GM21825 (cell line): Measurements from ENCODE around the gene CCDC78.

ENCODE experiments used
- ATAC-seq: cut with Tn5 transposase; IDR thresholded peaks from one replicate; pipeline ENCODE4 v1.9.1; 2021; ENCODE audit warnings: mild to moderate bottlenecking, moderate library complexity; ENCODE audit not compliant: unreplicated experiment

The CCDC78 gene

GRCh38 chr16:680967-681745 is 45.1 kb downstream of the CCDC78 start:
- ATAC-seq, result no peak

GRCh38 chr16:680625-680945 is 45.7 kb downstream of the CCDC78 start:
- peak; percentile 0 for ATAC-seq

- ATAC-seq, result peak; percentile 30
Observed at GRCh38 chr16:679814-680624, 46.2 kb downstream of the CCDC78 start, which contains the start of gene STUB1. Gene STUB1 (plus strand): TSS chr16:680410. CDS start chr16:680526, 116 bp downstream.

GRCh38 chr16:678858-679813 is 47.1 kb downstream of the CCDC78 start:
- peak; percentile 9 for ATAC-seq

- ATAC-seq, result no peak
Observed at GRCh38 chr16:678209-678857, 47.9 kb downstream of the CCDC78 start.

GRCh38 chr16:677316-678190 is 48.7 kb downstream of the CCDC78 start:
- ATAC-seq, result no peak

- ATAC-seq, result no peak
Observed at GRCh38 chr16:676913-677312, 49.3 kb downstream of the CCDC78 start.

- no peak for ATAC-seq
Observed at GRCh38 chr16:676565-676902, 49.7 kb downstream of the CCDC78 start.

- no peak for ATAC-seq
Observed at GRCh38 chr16:675884-676564, 50.2 kb downstream of the CCDC78 start.

- ATAC-seq, result no peak
Observed at GRCh38 chr16:674968-675883, 51.0 kb downstream of the CCDC78 start, which contains the start of gene RHBDL1. Gene RHBDL1 (plus strand): TSS chr16:675671. CDS start chr16:675791, 120 bp downstream.

GRCh38 chr16:674214-674881 is 51.9 kb downstream of the CCDC78 start:
- no peak for ATAC-seq

- no peak for ATAC-seq
Observed at GRCh38 chr16:673399-673991, 52.7 kb downstream of the CCDC78 start.

GRCh38 chr16:672851-673250 is 53.4 kb downstream of the CCDC78 start:
- no peak for ATAC-seq
